Kidney (tissue), 14 donors: ENCODE results near the gene ADAM33. TPM values are rescaled to one million over a fixed set of nuclear protein-coding genes. Genes with fewer than 3 reads are reported as not detected.

Experiments
- DNase-seq, 5 donors: peaks; one replicate each; pipeline ENCODE4 v3.0.0-alpha.2; 2013 to 2020
- FAIRE-seq: peaks from 2 replicates; lab custom pipeline; 2012; peaks lifted over from hg19 to GRCh38; lab: Jason Lieb, UNC
- H3K27ac ChIP-seq, 2 donors: one replicate each; pipeline ENCODE4 v1.7.0; 2013; ENCODE audit warnings: low read depth in 2 of 2, low read length in 2 of 2, inconsistent platforms in 1 of 2
- H3K27me3 ChIP-seq: one replicate; pipeline ENCODE4 v1.7.1; 2013; ENCODE audit warnings: low read length, inconsistent platforms; ENCODE audit not compliant: control insufficient read depth, insufficient read depth
- H3K36me3 ChIP-seq, 3 donors: one replicate each; pipeline versions ENCODE4 v1.7.0 to v1.7.1; 2013; ENCODE audit warnings: low read length in 3 of 3, control low read depth in 1 of 3, inconsistent platforms in 1 of 3; ENCODE audit not compliant: insufficient read depth in 3 of 3, control insufficient read depth in 2 of 3
- H3K4me1 ChIP-seq, 3 donors: one replicate each; pipeline versions ENCODE4 v1.7.0 to v1.7.1; 2013; ENCODE audit warnings: low read length in 3 of 3, inconsistent platforms in 1 of 3, low read depth in 1 of 3; ENCODE audit not compliant: control insufficient read depth in 2 of 3, insufficient read depth in 2 of 3
- H3K4me3 ChIP-seq, 3 donors: one replicate each; pipeline versions ENCODE4 v1.7.0 to v1.8.1; 2013; ENCODE audit warnings: low read length in 3 of 3, control low read depth in 1 of 3, inconsistent platforms in 1 of 3
- H3K9ac ChIP-seq, 3 donors: one replicate each; pipeline versions ENCODE4 v1.7.0 to v1.7.1; 2013; ENCODE audit warnings: low read length in 3 of 3, control low read depth in 1 of 3, inconsistent platforms in 1 of 3
- H3K9me3 ChIP-seq, 3 donors: one replicate each; pipeline versions ENCODE4 v1.7.0 to v1.7.1; 2013; ENCODE audit warnings: low read length in 3 of 3, control low read depth in 1 of 3, inconsistent platforms in 1 of 3; ENCODE audit not compliant: control insufficient read depth in 2 of 3, insufficient read depth in 1 of 3
- intact Hi-C: fragments of 100-400 bp; cut with DNase I; formaldehyde crosslinking; loops from one replicate; pipeline ENCODE4 v1.11.1; 2022
- polyA plus RNA-seq: library from polyadenylated mRNA; stranded (reverse); fragments of 350-450 nt; fragmentation: Illumina TruSeq; extraction: RNeasy Lipid Tissue Mini Kit (QIAGEN cat#74804); gene quantifications from one replicate; pipeline ENCODE4 v1.2.3, GENCODE V29; 2014; ENCODE audit warnings: low read depth, low replicate concordance; ENCODE audit not compliant: insufficient read depth
- total RNA-seq: library from RNA; stranded (reverse); fragmentation: NEBNext Ultra II Directional; extraction: Animal tissue kit (Norgen Biotek cat#: 25700); gene quantifications from one replicate; pipeline ENCODE4 v1.2.1, GENCODE V29; 2021
- TF ChIP-seq, protein P1 (sequence below): IDR thresholded peaks from 3 replicates; pipeline ENCODE4 v1.5.1; 2012; ENCODE audit warnings: mild to moderate bottlenecking, moderate library complexity, borderline replicate concordance; ENCODE audit not compliant: insufficient read depth; ENCODE audit errors: extremely low read depth
- donor health status: control.
- donor health status: control.
- donor health status: control.
- donor health status: control.
- donor health status: control.
- donor health status: DM: yes; HTN: yes; CAD: no.
- donor health status: Normal renal cell carcinoma (clear cell type).

The ADAM33 gene
- total and polyA plus RNA-seq, 2 donors from 2014 or later: 4.1 to 4.3 TPM

GRCh38 chr20:3728354-3728753 is 46.5 kb upstream of the ADAM33 start:
- Histone ChIP-seq H3K4me3 (no peak overlapping the region), H3K27me3 (no peaks in the 10 kb centered on the region), H3K36me3 (no peaks in the 10 kb centered on the region), H3K4me1 (peaks cover 0 to 2% (median 0%) of the 10 kb centered on the region in 3 donors), H3K27ac (no peak overlapping the region), H3K9ac (no peak overlapping the region), H3K9me3 (no peaks in the 10 kb centered on the region)
- TF ChIP-seq, protein P1, sequence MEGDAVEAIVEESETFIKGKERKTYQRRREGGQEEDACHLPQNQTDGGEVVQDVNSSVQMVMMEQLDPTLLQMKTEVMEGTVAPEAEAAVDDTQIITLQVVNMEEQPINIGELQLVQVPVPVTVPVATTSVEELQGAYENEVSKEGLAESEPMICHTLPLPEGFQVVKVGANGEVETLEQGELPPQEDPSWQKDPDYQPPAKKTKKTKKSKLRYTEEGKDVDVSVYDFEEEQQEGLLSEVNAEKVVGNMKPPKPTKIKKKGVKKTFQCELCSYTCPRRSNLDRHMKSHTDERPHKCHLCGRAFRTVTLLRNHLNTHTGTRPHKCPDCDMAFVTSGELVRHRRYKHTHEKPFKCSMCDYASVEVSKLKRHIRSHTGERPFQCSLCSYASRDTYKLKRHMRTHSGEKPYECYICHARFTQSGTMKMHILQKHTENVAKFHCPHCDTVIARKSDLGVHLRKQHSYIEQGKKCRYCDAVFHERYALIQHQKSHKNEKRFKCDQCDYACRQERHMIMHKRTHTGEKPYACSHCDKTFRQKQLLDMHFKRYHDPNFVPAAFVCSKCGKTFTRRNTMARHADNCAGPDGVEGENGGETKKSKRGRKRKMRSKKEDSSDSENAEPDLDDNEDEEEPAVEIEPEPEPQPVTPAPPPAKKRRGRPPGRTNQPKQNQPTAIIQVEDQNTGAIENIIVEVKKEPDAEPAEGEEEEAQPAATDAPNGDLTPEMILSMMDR: no peak
- DNase-seq (peak in 1 of 5 donors; percentile 61), FAIRE-seq (no peak)
- intact Hi-C loops: no loop called here

- intact Hi-C loops: no loop called here
- H3K4me3 ChIP-seq: no peak overlapping the region
- DNase-seq (peak in 1 of 5 donors; percentile 16), FAIRE-seq (no peak)
- no peak overlapping the region for H3K27ac ChIP-seq
- H3K36me3 ChIP-seq: no peaks in the 10 kb centered on the region
- H3K9me3 ChIP-seq: no peaks in the 10 kb centered on the region
- TF ChIP-seq, protein P1: no peak
- no peak overlapping the region for H3K9ac ChIP-seq
- H3K27me3 ChIP-seq: no peaks in the 10 kb centered on the region
- peaks cover 0 to 2% (median 0%) of the 10 kb centered on the region in 3 donors for H3K4me1 ChIP-seq
Observed at GRCh38 chr20:3727401-3728021, 45.7 kb upstream of the ADAM33 start.

DNA sequence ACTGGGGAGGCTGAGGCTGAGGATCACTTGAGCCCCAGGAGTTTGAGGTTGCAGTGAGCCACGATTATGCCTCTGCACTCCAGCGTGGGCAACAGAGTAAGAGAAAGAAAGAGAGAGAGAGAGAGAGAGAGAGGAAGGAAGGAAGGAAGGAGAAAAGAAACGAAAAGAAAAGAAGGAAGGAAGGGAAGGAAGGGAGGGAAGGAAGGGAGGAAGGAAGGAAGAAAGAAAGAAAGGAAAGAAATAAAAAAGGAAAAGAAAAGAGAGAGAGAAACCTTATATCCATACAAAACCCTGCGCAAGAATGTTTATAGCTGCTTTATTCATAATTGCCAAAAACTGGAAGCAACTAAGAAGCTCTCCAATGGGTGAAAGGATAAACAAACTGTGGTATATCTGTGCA is 42.5 kb upstream of the ADAM33 start:
- no peak overlapping the region for H3K4me3 ChIP-seq
- H3K27me3 ChIP-seq: no peaks in the 10 kb centered on the region
- intact Hi-C loops: no loop called here

More for the DNA sequence above, 42.5 kb upstream of the ADAM33 start:
- DNase-seq (peak in 1 of 5 donors; percentile 3), FAIRE-seq (no peak)
- Histone ChIP-seq H3K36me3 (no peaks in the 10 kb centered on the region), H3K27ac (no peak overlapping the region), H3K9ac (no peak overlapping the region), H3K9me3 (no peaks in the 10 kb centered on the region), H3K4me1 (no peaks in the 10 kb centered on the region)
- TF ChIP-seq, protein P1: no peak
